Measurements from ENCODE around the gene ESRRA.

DNA sequence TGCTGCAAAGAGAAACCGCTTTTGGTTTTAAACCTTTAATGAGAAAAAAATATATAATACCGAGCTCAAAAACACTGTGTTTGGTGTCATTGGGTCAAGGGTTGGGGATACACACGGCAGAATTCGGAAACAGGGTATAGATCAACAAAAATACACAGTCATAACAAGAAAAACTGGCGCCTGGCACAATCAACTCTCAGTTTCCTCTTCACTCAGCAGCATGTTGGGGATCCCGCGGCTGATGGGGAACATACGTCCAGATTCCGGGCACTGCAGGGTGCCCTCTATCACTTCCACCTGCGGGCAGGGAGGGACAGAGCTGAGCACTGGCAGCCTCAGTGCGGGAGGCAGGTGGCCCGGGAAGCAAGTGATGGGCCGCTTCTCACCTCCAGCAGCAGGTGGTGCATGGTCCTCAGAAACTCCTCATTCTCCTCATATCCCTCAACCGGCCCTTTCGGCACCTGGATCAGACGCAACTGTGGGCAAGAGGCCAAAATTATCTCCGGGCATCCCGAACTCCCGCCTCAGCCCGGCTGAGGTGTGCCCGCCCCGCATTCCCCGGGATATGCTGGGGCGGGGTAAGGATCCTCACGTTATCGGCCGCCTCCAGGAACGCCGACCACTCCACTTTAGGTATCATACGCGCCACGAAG, 11.5 kb downstream of the ESRRA start:
- no peak for TF ChIP-seq ASH2L (IDR thresholded peaks at IDR 0.05; ENCODE audit: low read length)
- TF ChIP-seq RFX5 (IDR thresholded peaks at IDR 0.05; ENCODE audit: borderline replicate concordance, low read depth, low read length): no peak
- TF ChIP-seq, protein P1, sequence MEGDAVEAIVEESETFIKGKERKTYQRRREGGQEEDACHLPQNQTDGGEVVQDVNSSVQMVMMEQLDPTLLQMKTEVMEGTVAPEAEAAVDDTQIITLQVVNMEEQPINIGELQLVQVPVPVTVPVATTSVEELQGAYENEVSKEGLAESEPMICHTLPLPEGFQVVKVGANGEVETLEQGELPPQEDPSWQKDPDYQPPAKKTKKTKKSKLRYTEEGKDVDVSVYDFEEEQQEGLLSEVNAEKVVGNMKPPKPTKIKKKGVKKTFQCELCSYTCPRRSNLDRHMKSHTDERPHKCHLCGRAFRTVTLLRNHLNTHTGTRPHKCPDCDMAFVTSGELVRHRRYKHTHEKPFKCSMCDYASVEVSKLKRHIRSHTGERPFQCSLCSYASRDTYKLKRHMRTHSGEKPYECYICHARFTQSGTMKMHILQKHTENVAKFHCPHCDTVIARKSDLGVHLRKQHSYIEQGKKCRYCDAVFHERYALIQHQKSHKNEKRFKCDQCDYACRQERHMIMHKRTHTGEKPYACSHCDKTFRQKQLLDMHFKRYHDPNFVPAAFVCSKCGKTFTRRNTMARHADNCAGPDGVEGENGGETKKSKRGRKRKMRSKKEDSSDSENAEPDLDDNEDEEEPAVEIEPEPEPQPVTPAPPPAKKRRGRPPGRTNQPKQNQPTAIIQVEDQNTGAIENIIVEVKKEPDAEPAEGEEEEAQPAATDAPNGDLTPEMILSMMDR (IDR thresholded peaks at IDR 0.05; ENCODE audit: control extremely low read depth in 1 of 3, insufficient read depth in 1 of 3, low read depth in 1 of 3, low read length in 3 of 3): peak in 2 of 3 experiments; percentile 32 to 33; a peak in 3 of 4 replicates
- TF ChIP-seq EP300 (IDR thresholded peaks at IDR 0.05; ENCODE audit: borderline replicate concordance in 1 of 2, low read depth in 2 of 2, low read length in 2 of 2): no peak
- TF ChIP-seq POLR2AphosphoS5 (IDR thresholded peaks at IDR 0.05; ENCODE audit: low read depth, low read length): peak; percentile 14
